PC-9 (cell line): Measurements from ENCODE around the gene SLC13A4. TPM values are rescaled to one million over a fixed set of nuclear protein-coding genes. Genes with fewer than 3 reads are reported as not detected.

Source experiments
- BruUV-seq: library from RNA; stranded (reverse); fragments of 400-500 nt; replicated peaks from 2 replicates; lab custom pipeline; 2021; lab: Mats Ljungman, UMichigan
- CTCF ChIA-PET: fragments of 300-600 bp; sonication (Branson Sonifier 250); formaldehyde crosslinking; loops from one replicate; lab custom pipeline; 2022; ENCODE audit warnings: antibody characterized with exemption; lab: Charles Lee
- POLR2A ChIA-PET: fragments of 300-600 bp; sonication (Branson Sonifier 250); formaldehyde crosslinking; loops from one replicate; lab custom pipeline; 2022; ENCODE audit warnings: antibody characterized with exemption; ENCODE audit not compliant: unreplicated experiment; lab: Charles Lee
- DNase-seq, 2 experiments: peaks; one replicate each; pipeline versions ENCODE4 v3.0.0 to v3.0.0-alpha.2; 2015 to 2022; ENCODE audit warnings: mixed read lengths in 1 of 2
- H2AFZ ChIP-seq: fragments of 200-600 bp; sonication (generic); 2 replicates; pipeline ENCODE4 v1.8.1; 2017; ENCODE audit warnings: antibody characterized with exemption
- H3F3A ChIP-seq: fragments of 200-600 bp; sonication (generic); 2 replicates; pipeline ENCODE4 v1.8.1; 2017; ENCODE audit warnings: antibody characterized with exemption, mild to moderate bottlenecking, low read depth; ENCODE audit not compliant: insufficient read depth
- H3K27ac ChIP-seq: fragments of 200-600 bp; sonication (generic); 2 replicates; pipeline ENCODE4 v1.6.1; 2016; ENCODE audit warnings: mixed run types
- H3K27me3 ChIP-seq: fragments of 200-600 bp; sonication (generic); 2 replicates; pipeline ENCODE4 v1.6.1; 2016; ENCODE audit warnings: low read depth, mixed run types; ENCODE audit not compliant: insufficient read depth
- H3K36me3 ChIP-seq: fragments of 200-600 bp; sonication (generic); 2 replicates; pipeline ENCODE4 v1.6.1; 2016; ENCODE audit warnings: low read depth, mixed run types
- H3K4me1 ChIP-seq: fragments of 200-600 bp; sonication (generic); replicated peaks from 2 replicates; pipeline ENCODE4 v1.6.1; 2016; ENCODE audit warnings: mixed run types; ENCODE audit not compliant: insufficient read depth
- H3K4me2 ChIP-seq: fragments of 200-600 bp; sonication (generic); 2 replicates; pipeline ENCODE4 v1.6.1; 2017; ENCODE audit warnings: mixed run types
- H3K4me3 ChIP-seq: fragments of 200-600 bp; sonication (generic); 2 replicates; pipeline ENCODE4 v1.6.1; 2016; ENCODE audit warnings: mixed run types
- H3K79me2 ChIP-seq: fragments of 200-600 bp; sonication (generic); 2 replicates; pipeline ENCODE4 v1.6.1; 2017; ENCODE audit warnings: low read depth, mixed run types
- H3K9me2 ChIP-seq: fragments of 200-600 bp; sonication (generic); 2 replicates; pipeline ENCODE4 v1.8.1; 2017; ENCODE audit warnings: mild to moderate bottlenecking; ENCODE audit not compliant: insufficient read depth
- H3K9me3 ChIP-seq: fragments of 200-600 bp; sonication (generic); 2 replicates; pipeline ENCODE4 v1.8.1; 2016; ENCODE audit warnings: low read depth; ENCODE audit not compliant: insufficient read depth
- H4K20me1 ChIP-seq: fragments of 200-600 bp; sonication (generic); 2 replicates; pipeline ENCODE4 v1.8.1; 2017; ENCODE audit not compliant: insufficient read depth
- EZH2 ChIP-seq: fragments of 200-600 bp; sonication (generic); IDR thresholded peaks from 2 replicates; pipeline ENCODE4 v1.8.0; 2017; ENCODE audit warnings: antibody characterized with exemption, low read depth
- intact Hi-C: fragments of 100-400 bp; cut with micrococcal nuclease; formaldehyde crosslinking; loops from one replicate; pipeline ENCODE4 v1.10.0; 2022; ENCODE audit not compliant: unreplicated experiment
- total RNA-seq: library from RNA; stranded (reverse); gene quantifications from 2 replicates; pipeline ENCODE4 v1.2.3, GENCODE V29; 2021
- TF ChIP-seq, protein P1 (sequence below): fragments of 200-600 bp; sonication (generic); conservative IDR thresholded peaks from 2 replicates; pipeline ENCODE4 v1.6.1; 2017; ENCODE audit warnings: mixed run types, antibody characterized with exemption, mild to moderate bottlenecking, moderate library complexity

Gene SLC13A4
- total RNA-seq, 1 experiment from 2014 or later = not detected

- BruUV-seq = no TSS peak
- H3K36me3 ChIP-seq = no peaks in the 10 kb centered on the region
- H3F3A ChIP-seq = peaks cover 33% of the 10 kb centered on the region
- CTCF ChIA-PET = interaction anchor here (0.6 kb wide), 1 partner anchor 174 kb away, joined by 8 read pairs; no protein-coding TSS in a partner anchor
- POLR2A ChIA-PET = no interaction called here
- H3K27me3 ChIP-seq = no peaks in the 10 kb centered on the region
- DNase-seq = no peak
- H3K79me2 ChIP-seq = no peaks in the 10 kb centered on the region
- H3K9me3 ChIP-seq = no peaks in the 10 kb centered on the region
- H3K9me2 ChIP-seq = no peaks in the 10 kb centered on the region
- no peak overlapping the region for H2AFZ ChIP-seq
- H3K4me2 ChIP-seq = no peak overlapping the region
- TF ChIP-seq, protein P1, sequence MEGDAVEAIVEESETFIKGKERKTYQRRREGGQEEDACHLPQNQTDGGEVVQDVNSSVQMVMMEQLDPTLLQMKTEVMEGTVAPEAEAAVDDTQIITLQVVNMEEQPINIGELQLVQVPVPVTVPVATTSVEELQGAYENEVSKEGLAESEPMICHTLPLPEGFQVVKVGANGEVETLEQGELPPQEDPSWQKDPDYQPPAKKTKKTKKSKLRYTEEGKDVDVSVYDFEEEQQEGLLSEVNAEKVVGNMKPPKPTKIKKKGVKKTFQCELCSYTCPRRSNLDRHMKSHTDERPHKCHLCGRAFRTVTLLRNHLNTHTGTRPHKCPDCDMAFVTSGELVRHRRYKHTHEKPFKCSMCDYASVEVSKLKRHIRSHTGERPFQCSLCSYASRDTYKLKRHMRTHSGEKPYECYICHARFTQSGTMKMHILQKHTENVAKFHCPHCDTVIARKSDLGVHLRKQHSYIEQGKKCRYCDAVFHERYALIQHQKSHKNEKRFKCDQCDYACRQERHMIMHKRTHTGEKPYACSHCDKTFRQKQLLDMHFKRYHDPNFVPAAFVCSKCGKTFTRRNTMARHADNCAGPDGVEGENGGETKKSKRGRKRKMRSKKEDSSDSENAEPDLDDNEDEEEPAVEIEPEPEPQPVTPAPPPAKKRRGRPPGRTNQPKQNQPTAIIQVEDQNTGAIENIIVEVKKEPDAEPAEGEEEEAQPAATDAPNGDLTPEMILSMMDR = no peak
- TF ChIP-seq EZH2 = no peak
- intact Hi-C loops = no loop called here
- H4K20me1 ChIP-seq = no peaks in the 10 kb centered on the region
- H3K4me3 ChIP-seq = no peak overlapping the region
- no peak overlapping the region for H3K27ac ChIP-seq
- peaks cover 37% of the 10 kb centered on the region for H3K4me1 ChIP-seq
Observed at GRCh38 chr7:135717693-135718092, 10.3 kb downstream of the SLC13A4 start.

DNA sequence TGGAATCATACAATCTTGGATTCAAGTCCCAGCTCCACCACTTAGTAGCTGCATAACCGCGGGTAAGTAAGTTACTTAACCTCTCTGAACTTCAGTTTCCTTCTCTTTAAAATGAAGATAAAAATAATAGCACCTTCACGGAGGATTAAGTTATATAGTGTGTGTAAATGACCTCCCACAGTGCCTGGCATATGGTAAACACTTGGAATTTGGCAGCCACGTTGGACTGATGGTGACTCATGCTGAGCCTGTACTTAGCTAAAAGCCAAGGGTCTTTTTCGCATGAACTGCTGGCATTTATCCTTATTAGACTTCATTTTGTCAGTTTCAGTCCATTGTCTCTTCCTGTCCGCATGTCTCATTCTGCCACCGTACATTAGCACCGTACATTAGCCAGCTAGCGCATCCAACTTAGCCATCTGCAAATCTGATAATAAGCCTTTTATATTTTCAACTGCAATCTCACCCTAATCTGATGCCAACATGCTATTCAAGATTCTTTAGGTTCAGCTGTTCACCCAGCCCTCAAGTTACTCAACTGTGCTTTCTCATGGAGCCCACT is 11.2 kb downstream of the SLC13A4 start:
- no peaks in the 10 kb centered on the region for H3K27me3 ChIP-seq
- H2AFZ ChIP-seq = no peak overlapping the region
- no peaks in the 10 kb centered on the region for H3K36me3 ChIP-seq
- H3K27ac ChIP-seq = peak overlapping the region; percentile 31; the same call in 1 of the 2 replicates
- ChIA-PET CTCF (interaction anchor here (0.8 kb wide), 1 partner anchor 442 kb away, joined by 3 read pairs; no protein-coding TSS in a partner anchor), POLR2A (interaction anchor here (0.6 kb wide), 2 partner anchors 28 to 77 kb away, joined by 3 to 4 read pairs; no protein-coding TSS in a partner anchor)
- peak; percentile 25 to 80 for DNase-seq
- H3K9me3 ChIP-seq = no peaks in the 10 kb centered on the region
- no TSS peak for BruUV-seq
- H3F3A ChIP-seq = peaks cover 33% of the 10 kb centered on the region
- TF ChIP-seq, protein P1 = no peak
- peaks cover 37% of the 10 kb centered on the region for H3K4me1 ChIP-seq
- H3K4me3 ChIP-seq = no peak overlapping the region
- H3K79me2 ChIP-seq = no peaks in the 10 kb centered on the region
- no peaks in the 10 kb centered on the region for H3K9me2 ChIP-seq
- intact Hi-C loops = no loop called here
- H3K4me2 ChIP-seq = peak overlapping the region; percentile 32; the same call in 1 of the 2 replicates
- H4K20me1 ChIP-seq = no peaks in the 10 kb centered on the region

DNA sequence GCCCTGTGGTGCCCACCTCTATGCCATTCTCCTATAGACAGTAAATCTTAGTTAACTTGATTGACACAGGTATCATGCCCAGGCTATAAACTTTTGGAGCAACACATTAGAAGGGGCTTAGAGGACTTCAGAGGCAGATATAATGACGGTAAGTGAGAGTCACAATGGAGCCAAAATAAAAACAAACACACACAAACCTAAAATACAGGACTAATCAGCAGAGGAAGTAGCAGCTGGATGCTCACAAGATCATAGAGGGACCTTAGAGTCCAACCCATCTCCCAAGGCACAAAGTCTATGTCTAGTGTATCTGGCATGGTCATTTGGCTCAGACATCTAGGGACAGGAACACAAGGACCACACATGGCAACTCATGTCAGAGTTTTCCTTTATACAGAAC is 12.3 kb downstream of the SLC13A4 start:
- no peak for DNase-seq
- no TSS peak for BruUV-seq
- no peak overlapping the region; the same call in 1 of the 2 replicates for H3K4me2 ChIP-seq
- no peaks in the 10 kb centered on the region for H4K20me1 ChIP-seq
- H3K27me3 ChIP-seq = no peaks in the 10 kb centered on the region
- no peaks in the 10 kb centered on the region for H3K36me3 ChIP-seq
- H3K27ac ChIP-seq = no peak overlapping the region
- H3K79me2 ChIP-seq = no peaks in the 10 kb centered on the region
- no peaks in the 10 kb centered on the region for H3K9me3 ChIP-seq
- no peak for TF ChIP-seq EZH2
- TF ChIP-seq, protein P1 = no peak
- H3F3A ChIP-seq = peaks cover 33% of the 10 kb centered on the region
- H3K4me3 ChIP-seq = no peak overlapping the region
- no peaks in the 10 kb centered on the region for H3K9me2 ChIP-seq
- H2AFZ ChIP-seq = no peak overlapping the region
- POLR2A ChIA-PET = no interaction called here
- CTCF ChIA-PET = interaction anchor here (0.6 kb wide), 1 partner anchor 1726 kb away, joined by 9 read pairs; no protein-coding TSS in a partner anchor
- intact Hi-C loops = loop anchor here (2.0 kb wide), 1 partner anchor 37 kb away; no protein-coding TSS in a partner anchor
- peaks cover 37% of the 10 kb centered on the region for H3K4me1 ChIP-seq
